Pancreas (tissue), 10 donors: ENCODE results near the gene GSE1. TPM values are rescaled to one million over a fixed set of nuclear protein-coding genes. Genes with fewer than 3 reads are reported as not detected.

Source experiments
- ATAC-seq, 4 donors: fragments of 200-7000 bp; cut with Tn5 transposase; one replicate each; pipeline versions ENCODE4 v1.8.0 to v1.9.1; 2020; ENCODE audit warnings: mild to moderate bottlenecking in 4 of 4, moderate library complexity in 4 of 4
- DNase-seq, 6 donors: peaks; one replicate each; pipeline ENCODE4 v3.0.0-alpha.2; 2020
- FAIRE-seq: peaks from 2 replicates; lab custom pipeline; 2012; peaks lifted over from hg19 to GRCh38; lab: Jason Lieb, UNC
- H3K27ac ChIP-seq, 4 donors: fragments of 200-600 bp; sonication (generic); 1 replicate in 3 of 4; 2 replicates in 1 of 4; pipeline versions ENCODE4 v1.5.0 to v1.8.0; 2020
- H3K27me3 ChIP-seq, 4 donors: fragments of 200-600 bp; one replicate each; pipeline ENCODE4 v1.8.0; 2021
- H3K36me3 ChIP-seq, 3 donors: fragments of 200-600 bp; sonication (generic) in 1 of 3; one replicate each; pipeline versions ENCODE4 v1.5.0 to v1.8.0; 2020 to 2021
- H3K4me1 ChIP-seq, 3 donors: fragments of 200-600 bp; one replicate each; pipeline ENCODE4 v1.8.0; 2021
- H3K4me3 ChIP-seq, 4 donors: fragments of 200-600 bp; sonication (generic) in 2 of 4; one replicate each; pipeline versions ENCODE4 v1.5.0 to v1.8.0; 2020 to 2021
- H3K9me3 ChIP-seq, 4 donors: fragments of 200-600 bp; one replicate each; pipeline ENCODE4 v1.8.0; 2021
- whole genome bisulfite sequencing, 2 donors: extraction: QIAGEN DNeasy Blood & Tissue Kit; methylation state at CpG; one replicate each; pipeline ENCODE4 v1.1.7; 2013; 5-methylcytosine and 5-hydroxymethylcytosine counted together
- intact Hi-C, 3 donors: fragments of 100-400 bp; cut with DNase I; formaldehyde crosslinking; loops; one replicate each; pipeline versions ENCODE4 v1.11.1 to v1.14.2; 2022
- polyA plus RNA-seq, 2 donors: library from polyadenylated mRNA; stranded (reverse); fragments of 200-250 nt; gene quantifications; one replicate each; pipeline ENCODE4 v1.2.3, GENCODE V29; 2013
- total RNA-seq, 6 donors: library from RNA; stranded (reverse); fragmentation: NEBNext Ultra II Directional in 4 of 6; extraction: Animal tissue kit (Norgen Biotek cat#: 25700) in 4 of 6; gene quantifications; one replicate each; pipeline versions ENCODE4 v1.2.1 to v1.2.4, GENCODE V29; 2021 to 2023
- TF ChIP-seq, protein P1 (sequence below), 4 donors: fragments of 200-600 bp; sonication (generic) in 3 of 4; IDR thresholded peaks; one replicate each; pipeline versions ENCODE4 v1.5.0 to v1.8.0; 2021; ENCODE audit warnings: antibody characterized with exemption in 4 of 4
- donor health status: healthy with polysubstance abuse.
- donor health status: DM: no; HTN: no; CAD: no; lungs with moderate emphysema.
- donor health status: DM: no; HTN: no; CAD: no.
- donor health status: control.
- donor health status: control.
- donor health status: Bipolar disorder and iron deficiency.
- donor health status: DM: yes; HTN: yes; CAD: no.
- donor health status: DM: no; HTN: no; CAD: no.
- donor health status: DM: no; HTN: no; CAD: no.
- donor health status: DM: yes; HTN: yes; CAD: no.

GSE1 gene
- total and polyA plus RNA-seq, 8 donors = 32.0 to 61.5 (median 41.9) TPM

GRCh38 chr16:85605051-85605911, 7.8 kb upstream of the GSE1 start:
- H3K9me3 ChIP-seq = no peaks in the 10 kb centered on the region
- ATAC-seq = no peak
- TF ChIP-seq, protein P1, sequence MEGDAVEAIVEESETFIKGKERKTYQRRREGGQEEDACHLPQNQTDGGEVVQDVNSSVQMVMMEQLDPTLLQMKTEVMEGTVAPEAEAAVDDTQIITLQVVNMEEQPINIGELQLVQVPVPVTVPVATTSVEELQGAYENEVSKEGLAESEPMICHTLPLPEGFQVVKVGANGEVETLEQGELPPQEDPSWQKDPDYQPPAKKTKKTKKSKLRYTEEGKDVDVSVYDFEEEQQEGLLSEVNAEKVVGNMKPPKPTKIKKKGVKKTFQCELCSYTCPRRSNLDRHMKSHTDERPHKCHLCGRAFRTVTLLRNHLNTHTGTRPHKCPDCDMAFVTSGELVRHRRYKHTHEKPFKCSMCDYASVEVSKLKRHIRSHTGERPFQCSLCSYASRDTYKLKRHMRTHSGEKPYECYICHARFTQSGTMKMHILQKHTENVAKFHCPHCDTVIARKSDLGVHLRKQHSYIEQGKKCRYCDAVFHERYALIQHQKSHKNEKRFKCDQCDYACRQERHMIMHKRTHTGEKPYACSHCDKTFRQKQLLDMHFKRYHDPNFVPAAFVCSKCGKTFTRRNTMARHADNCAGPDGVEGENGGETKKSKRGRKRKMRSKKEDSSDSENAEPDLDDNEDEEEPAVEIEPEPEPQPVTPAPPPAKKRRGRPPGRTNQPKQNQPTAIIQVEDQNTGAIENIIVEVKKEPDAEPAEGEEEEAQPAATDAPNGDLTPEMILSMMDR (IDR thresholded peaks at IDR 0.05) = no peak
- peak overlapping the region; percentile 17 to 72 (median 32) for H3K27ac ChIP-seq
- DNase-seq = peak in 2 of 6 donors; percentile 22 to 27
- H3K27me3 ChIP-seq = no peaks in the 10 kb centered on the region
- 54 to 68% methylated on average over 28 of the region's 28 CpGs for WGBS, 2 donors
- no peak overlapping the region for H3K4me3 ChIP-seq
- intact Hi-C loops = loop anchor here in 2 of 3 donors (5.0 to 10.0 kb wide), 2 partner anchors 170 to 188 kb away; no protein-coding TSS in a partner anchor
- H3K36me3 ChIP-seq = no peaks in the 10 kb centered on the region
- no peak for FAIRE-seq
- peaks cover 30 to 72% (median 44%) of the 10 kb centered on the region in 3 donors for H3K4me1 ChIP-seq

GRCh38 chr16:85605912-85606841, 6.9 kb upstream of the GSE1 start:
- WGBS, 2 donors = 19 to 37% methylated on average over 22 of the region's 22 CpGs
- ATAC-seq (peak; percentile 4 to 35 (median 18)), DNase-seq (peak in 5 of 6 donors; percentile 66 to 80 (median 68)), FAIRE-seq (no peak)
- peaks cover 34 to 72% (median 53%) of the 10 kb centered on the region in 3 donors for H3K4me1 ChIP-seq
- no peaks in the 10 kb centered on the region for H3K9me3 ChIP-seq
- TF ChIP-seq, protein P1 (IDR thresholded peaks at IDR 0.05) = no peak
- intact Hi-C loops = loop anchor here in 2 of 3 donors (5.0 to 10.0 kb wide), 2 partner anchors 171 to 189 kb away; no protein-coding TSS in a partner anchor
- no peak overlapping the region for H3K4me3 ChIP-seq
- peak overlapping the region; percentile 17 to 72 (median 42) for H3K27ac ChIP-seq
- H3K27me3 ChIP-seq = no peaks in the 10 kb centered on the region
- H3K36me3 ChIP-seq = no peaks in the 10 kb centered on the region

- Histone ChIP-seq H3K4me3 (no peak overlapping the region), H3K4me1 (peaks cover 34 to 67% (median 53%) of the 10 kb centered on the region in 3 donors), H3K27me3 (no peaks in the 10 kb centered on the region), H3K9me3 (no peaks in the 10 kb centered on the region), H3K27ac (peak overlapping the region in 3 of 4 donors; percentile 22 to 72 (median 46)), H3K36me3 (no peaks in the 10 kb centered on the region)
- FAIRE-seq (no peak), DNase-seq (peak in 1 of 6 donors; percentile 21), ATAC-seq (no peak)
- TF ChIP-seq, protein P1 (IDR thresholded peaks at IDR 0.05) = no peak
- WGBS, 2 donors = 54 to 66% methylated on average over 7 of the region's 7 CpGs
- intact Hi-C loops = loop anchor here in 2 of 3 donors (5.0 to 10.0 kb wide), 2 partner anchors 172 to 190 kb away; no protein-coding TSS in a partner anchor
Measured at GRCh38 chr16:85606904-85607303, 6.2 kb upstream of the GSE1 start.

DNA sequence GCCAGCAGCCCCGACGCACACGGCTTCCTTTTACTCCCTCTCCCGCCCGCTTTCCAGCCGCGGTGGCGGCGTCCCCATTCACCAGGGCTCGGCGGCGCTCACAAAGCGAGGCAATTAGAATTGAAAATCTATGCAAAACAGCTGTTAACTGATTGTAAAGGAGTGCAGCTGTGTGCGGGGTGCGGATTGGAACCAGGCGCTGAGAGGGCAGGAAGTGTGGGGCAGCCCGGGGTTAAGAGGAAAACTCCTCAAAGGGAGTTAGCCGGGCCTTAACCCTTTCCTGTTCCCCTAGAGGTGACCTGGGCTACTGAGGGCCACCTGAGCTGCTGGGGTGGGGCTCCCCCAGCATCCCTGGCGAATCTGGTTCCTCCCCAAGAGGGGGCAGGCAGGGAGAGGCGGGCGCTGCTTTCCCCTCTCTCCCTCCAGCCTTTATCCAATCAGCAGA, 5.8 kb upstream of the GSE1 start:
- Histone ChIP-seq H3K4me1 (peaks cover 33 to 62% (median 50%) of the 10 kb centered on the region in 3 donors), H3K27me3 (no peaks in the 10 kb centered on the region), H3K4me3 (no peak overlapping the region), H3K36me3 (no peaks in the 10 kb centered on the region), H3K27ac (peak overlapping the region in 3 of 4 donors; percentile 22 to 72 (median 30)), H3K9me3 (no peaks in the 10 kb centered on the region)
- FAIRE-seq (no peak), DNase-seq (peak in 1 of 6 donors; percentile 18), ATAC-seq (no peak)
- TF ChIP-seq, protein P1 (IDR thresholded peaks at IDR 0.05) = no peak
- WGBS, 2 donors = 42 to 47% methylated on average over 20 to 21 of the region's 21 CpGs
- intact Hi-C loops = loop anchor here in 2 of 3 donors (5.0 to 10.0 kb wide), 2 partner anchors 173 to 190 kb away; no protein-coding TSS in a partner anchor
